GM12873 (cell line): ENCODE measurements around the gene ENPP5.

Source experiments
- CTCF ChIP-seq: IDR thresholded peaks from 2 replicates; pipeline ENCODE4 v1.5.1; 2012; ENCODE audit warnings: low read depth, mild to moderate bottlenecking, moderate library complexity, low read length, control low read depth; ENCODE audit not compliant: insufficient read depth; ENCODE audit errors: missing control alignments

ENPP5 gene

DNA sequence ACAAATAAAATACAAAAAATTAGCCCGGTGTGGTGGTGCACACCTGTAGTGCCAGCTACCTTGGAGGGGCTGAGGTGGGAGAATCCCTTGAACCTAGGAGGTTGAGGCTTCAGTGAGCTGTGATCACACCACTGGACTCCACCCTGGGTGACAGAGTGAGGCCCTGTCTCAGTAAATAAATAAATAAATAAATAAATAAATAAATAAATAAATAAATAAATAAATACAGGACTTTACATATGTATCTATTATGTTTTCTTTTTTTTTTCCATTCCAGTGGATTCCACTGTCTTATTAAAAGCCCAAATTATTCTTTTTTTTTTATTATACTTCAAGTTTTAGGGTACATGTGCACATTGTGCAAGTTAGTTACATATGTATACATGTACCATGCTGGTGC lies 41.1 kb upstream of the ENPP5 start:
- TF ChIP-seq CTCF, result no peak

GRCh38 chr6:46210294-46210693 lies 39.5 kb upstream of the ENPP5 start:
- TF ChIP-seq CTCF, result no peak

GRCh38 chr6:46208303-46208702 lies 37.5 kb upstream of the ENPP5 start:
- TF ChIP-seq CTCF, result no peak

GRCh38 chr6:46207174-46207573 lies 36.4 kb upstream of the ENPP5 start:
- TF ChIP-seq CTCF, result no peak

DNA sequence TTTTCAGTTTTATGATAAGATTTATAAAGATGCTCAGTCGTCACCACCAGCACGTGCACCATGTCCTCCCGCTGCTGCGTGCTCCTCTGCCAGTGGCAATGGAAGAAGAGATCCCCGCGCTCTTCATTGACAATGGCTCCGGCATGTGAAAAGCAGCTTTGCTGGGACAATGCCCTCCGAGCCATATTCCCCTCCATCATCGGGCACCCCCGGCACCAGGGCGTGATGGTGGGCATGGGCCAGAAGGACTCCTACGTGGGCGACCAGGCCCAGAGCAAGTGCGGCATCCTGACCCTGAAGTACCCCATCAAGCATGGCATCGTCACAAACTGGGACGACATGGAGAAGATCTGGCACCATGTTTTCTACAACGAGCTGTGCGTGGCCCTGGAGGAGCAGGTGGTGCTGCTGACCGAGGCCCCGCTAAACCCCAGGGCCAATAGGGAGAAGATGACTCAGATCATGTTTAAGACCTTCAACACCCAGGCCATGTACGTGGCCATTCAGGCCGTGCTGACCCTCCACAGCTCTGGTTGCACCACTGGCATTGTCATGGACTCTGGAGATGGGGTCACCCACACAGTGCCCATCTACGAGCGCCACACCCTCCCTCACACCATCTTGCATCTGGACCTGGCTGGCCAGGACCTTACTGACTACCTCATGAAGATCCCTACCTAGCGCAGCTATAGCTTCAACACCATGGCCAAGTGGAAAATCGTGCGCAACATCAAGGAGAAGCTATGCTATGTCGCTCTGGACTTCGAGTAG lies 34.3 kb upstream of the ENPP5 start:
- no peak for TF ChIP-seq CTCF

DNA sequence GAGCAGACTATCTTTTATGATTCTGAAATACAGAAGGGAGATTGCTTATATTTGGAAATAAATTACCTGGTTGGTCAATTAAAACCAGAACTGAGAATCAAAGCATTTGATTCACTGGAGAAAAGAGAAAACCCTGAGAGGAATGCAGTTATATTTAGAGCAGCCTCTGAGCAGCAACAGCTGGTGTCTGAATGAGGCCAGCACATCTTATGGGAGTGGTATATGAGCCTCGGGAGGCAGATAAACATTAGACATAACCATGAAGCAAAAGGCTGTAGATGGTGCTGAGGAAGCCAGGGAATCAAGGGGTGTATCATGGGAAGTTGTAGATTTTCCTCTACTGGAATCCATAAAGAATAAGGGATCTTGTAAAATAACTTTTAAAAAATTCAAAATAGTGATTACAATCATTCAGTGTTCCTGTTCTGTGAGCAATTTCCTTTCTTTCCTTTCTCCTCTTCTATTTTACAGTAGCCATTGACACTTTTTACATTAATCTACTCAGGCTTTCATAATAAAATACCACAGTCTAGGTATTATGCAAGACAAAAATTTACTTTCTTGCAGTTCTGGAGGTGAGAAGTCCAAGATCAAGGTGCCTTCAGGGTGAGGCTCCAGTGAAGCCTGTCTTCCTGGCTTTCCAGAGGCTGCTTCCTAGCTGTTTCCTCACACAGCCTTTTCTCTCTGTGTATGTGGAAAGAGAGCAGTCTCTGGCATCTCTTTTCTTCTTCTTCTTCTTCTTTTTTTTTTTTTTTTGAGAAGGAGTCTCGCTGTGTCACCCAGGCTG lies 32.8 kb upstream of the ENPP5 start:
- TF ChIP-seq CTCF, result no peak

- no peak for TF ChIP-seq CTCF
Observed at GRCh38 chr6:46201702-46202101, 30.9 kb upstream of the ENPP5 start.
